GM12891 (cell line): ENCODE results near the gene CFAP45.

Experiments used
- POLR2A ChIP-seq: IDR thresholded peaks from 2 replicates; pipeline ENCODE4 v1.6.1; 2011; ENCODE audit warnings: low read depth, low read length, control low read depth
- POLR2AphosphoS5 ChIP-seq: IDR thresholded peaks from 2 replicates; pipeline ENCODE4 v1.6.1; 2011; ENCODE audit warnings: low read depth, low read length, control low read depth
- POU2F2 ChIP-seq: IDR thresholded peaks from 2 replicates; pipeline ENCODE4 v1.6.1; 2011; ENCODE audit warnings: low read depth, mild to moderate bottlenecking, control low read depth, low read length, moderate library complexity
- SPI1 ChIP-seq: IDR thresholded peaks from 2 replicates; pipeline ENCODE4 v1.6.1; 2011; ENCODE audit warnings: low read depth, low read length, control low read depth
- TAF1 ChIP-seq: IDR thresholded peaks from 2 replicates; pipeline ENCODE4 v1.6.1; 2011; ENCODE audit warnings: low read depth, low read length, control low read depth

- TF ChIP-seq POLR2A (no peak), POLR2AphosphoS5 (no peak), TAF1 (no peak), SPI1 (no peak), POU2F2 (no peak)
Observed at GRCh38 chr1:159895836-159896545, 4.0 kb downstream of the CFAP45 start.
